Activated T-cell treated with anti-CD3 and anti-CD28 coated beads, Interleukin-2, amount 50 U/mL, for 72 hours (primary cell): ENCODE results near the gene TMCO5A. TPM values are rescaled to one million over a fixed set of nuclear protein-coding genes. Genes with fewer than 3 reads are reported as not detected.
A peak's percentile ranks its signal among the peaks of the same experiment; 100 is the strongest.
"Not testable (repeated sequence)": the region's sequence is repeated elsewhere in the genome, so short reads cannot be mapped to it uniquely, and the experiment has no call there.

Experiments
- ATAC-seq, 2 donors: fragments of 150-1000 bp; cut with Tn5 transposase; replicated peaks in 1 of 2; 2 replicates each; pipeline ENCODE4 v1.10.0; 2021; ENCODE audit warnings: moderate library complexity in 2 of 2, mild to moderate bottlenecking in 1 of 2
- DNase-seq, 2 donors: peaks; one replicate each; pipeline ENCODE4 v3.0.0; 2021 to 2022; ENCODE audit warnings: mixed read lengths in 1 of 2
- H3K27ac Mint-ChIP-seq: one replicate; pipeline ENCODE4 v1.8.0; 2022; ENCODE audit warnings: mild to moderate bottlenecking, moderate library complexity, mixed read lengths
- H3K27me3 Mint-ChIP-seq: one replicate; pipeline ENCODE4 v1.8.0; 2022; ENCODE audit warnings: low read depth, mixed read lengths
- H3K36me3 Mint-ChIP-seq, 2 donors: one replicate each; pipeline ENCODE4 v1.8.0; 2022; ENCODE audit warnings: mixed read lengths in 2 of 2, mild to moderate bottlenecking in 1 of 2; ENCODE audit not compliant: insufficient read depth in 2 of 2
- H3K4me1 Mint-ChIP-seq: one replicate; pipeline ENCODE4 v1.8.0; 2022; ENCODE audit warnings: low read depth, mixed read lengths
- H3K4me3 Mint-ChIP-seq, 2 donors: one replicate each; pipeline ENCODE4 v1.8.0; 2022; ENCODE audit warnings: mild to moderate bottlenecking in 2 of 2, mixed read lengths in 2 of 2, moderate library complexity in 2 of 2
- H3K9me3 Mint-ChIP-seq, 2 donors: one replicate each; pipeline ENCODE4 v1.8.0; 2022; ENCODE audit warnings: mixed read lengths in 2 of 2
- total RNA-seq, 2 donors: library from RNA; stranded (reverse); gene quantifications; one replicate each; pipeline ENCODE4 v1.2.3, GENCODE V29; 2022

The TMCO5A gene
- total RNA-seq, 2 donors from 2014 or later: not detected

- ATAC-seq: no peak
- no peak overlapping the region for H3K27ac Mint-ChIP-seq
- H3K4me3 Mint-ChIP-seq: no peak overlapping the region
- H3K36me3 Mint-ChIP-seq: no peaks in the 10 kb centered on the region
- DNase-seq: no peak
- peaks cover 0 to 4% of the 10 kb centered on the region in 2 donors for H3K9me3 Mint-ChIP-seq
- no peaks in the 10 kb centered on the region for H3K27me3 Mint-ChIP-seq
- no peaks in the 10 kb centered on the region for H3K4me1 Mint-ChIP-seq
Measured at GRCh38 chr15:37929238-37929637, 5.2 kb upstream of the TMCO5A start.

GRCh38 chr15:37931321-37931720, 3.1 kb upstream of the TMCO5A start:
- no peak for DNase-seq
- H3K4me1 Mint-ChIP-seq: no peaks in the 10 kb centered on the region
- peaks cover 0 to 4% of the 10 kb centered on the region in 2 donors for H3K9me3 Mint-ChIP-seq
- no peak for ATAC-seq
- H3K27me3 Mint-ChIP-seq: peaks cover 4% of the 10 kb centered on the region
- H3K27ac Mint-ChIP-seq: no peak overlapping the region
- no peak overlapping the region for H3K4me3 Mint-ChIP-seq
- H3K36me3 Mint-ChIP-seq: no peaks in the 10 kb centered on the region

- Mint-ChIP-seq H3K4me3 (no peak overlapping the region), H3K27ac (no peak overlapping the region), H3K4me1 (no peaks in the 10 kb centered on the region), H3K27me3 (peaks cover 9% of the 10 kb centered on the region), H3K36me3 (no peaks in the 10 kb centered on the region), H3K9me3 (peaks cover 0 to 7% of the 10 kb centered on the region in 2 donors)
- ATAC-seq: no peak
- DNase-seq: no peak
Measured at GRCh38 chr15:37931868-37932267, 2.6 kb upstream of the TMCO5A start.

GRCh38 chr15:37932549-37932948, 1.9 kb upstream of the TMCO5A start:
- H3K27me3 Mint-ChIP-seq: peaks cover 11% of the 10 kb centered on the region
- H3K27ac Mint-ChIP-seq: no peak overlapping the region
- no peaks in the 10 kb centered on the region for H3K36me3 Mint-ChIP-seq
- H3K4me3 Mint-ChIP-seq: no peak overlapping the region
- no peaks in the 10 kb centered on the region for H3K4me1 Mint-ChIP-seq
- DNase-seq: no peak
- ATAC-seq: no peak
- H3K9me3 Mint-ChIP-seq: peaks cover 0 to 7% of the 10 kb centered on the region in 2 donors

- ATAC-seq: no peak
- DNase-seq: no peak
- Mint-ChIP-seq H3K9me3 (peaks cover 0 to 5% of the 10 kb centered on the region in 2 donors), H3K27me3 (peaks cover 11% of the 10 kb centered on the region), H3K27ac (no peak overlapping the region), H3K36me3 (no peaks in the 10 kb centered on the region), H3K4me1 (no peaks in the 10 kb centered on the region), H3K4me3 (no peak overlapping the region)
Measured at GRCh38 chr15:37933666-37934065, 774 bp upstream of the TMCO5A start.

GRCh38 chr15:37940876-37941275, 6.4 kb downstream of the TMCO5A start:
- Mint-ChIP-seq H3K27me3 (peaks cover 11% of the 10 kb centered on the region), H3K27ac (no peak overlapping the region), H3K4me3 (no peak overlapping the region), H3K4me1 (no peaks in the 10 kb centered on the region), H3K36me3 (no peaks in the 10 kb centered on the region), H3K9me3 (peaks cover 0 to 3% of the 10 kb centered on the region in 2 donors)
- no peak for ATAC-seq
- DNase-seq: no peak

- Mint-ChIP-seq H3K9me3 (no peaks in the 10 kb centered on the region), H3K4me1 (no peaks in the 10 kb centered on the region), H3K27ac (no peak overlapping the region), H3K4me3 (no peak overlapping the region), H3K27me3 (peaks cover 2% of the 10 kb centered on the region), H3K36me3 (no peaks in the 10 kb centered on the region)
- ATAC-seq: no peak
- no peak for DNase-seq
Measured at GRCh38 chr15:37941779-37942178, 7.3 kb downstream of the TMCO5A start.

- DNase-seq (no peak), ATAC-seq (no peak)
- H3K27ac Mint-ChIP-seq: no peak overlapping the region
- H3K36me3 Mint-ChIP-seq: peaks cover 0 to 3% of the 10 kb centered on the region in 2 donors
- no peaks in the 10 kb centered on the region for H3K4me1 Mint-ChIP-seq
- H3K4me3 Mint-ChIP-seq: no peak overlapping the region
- peaks cover 0 to 3% of the 10 kb centered on the region in 2 donors for H3K9me3 Mint-ChIP-seq
- H3K27me3 Mint-ChIP-seq: no peaks in the 10 kb centered on the region
Measured at GRCh38 chr15:37951999-37952398, 17.6 kb downstream of the TMCO5A start.

GRCh38 chr15:37960742-37961141, 26.3 kb downstream of the TMCO5A start:
- not testable (repeated sequence) for H3K27me3 Mint-ChIP-seq, H3K4me3 Mint-ChIP-seq, H3K27ac Mint-ChIP-seq

GRCh38 chr15:37967788-37968187, 33.3 kb downstream of the TMCO5A start:
- H3K36me3 Mint-ChIP-seq: no peaks in the 10 kb centered on the region
- no peak overlapping the region for H3K27ac Mint-ChIP-seq
- ATAC-seq: no peak
- H3K9me3 Mint-ChIP-seq: peaks cover 2 to 3% of the 10 kb centered on the region in 2 donors
- no peaks in the 10 kb centered on the region for H3K4me1 Mint-ChIP-seq
- no peaks in the 10 kb centered on the region for H3K27me3 Mint-ChIP-seq
- no peak for DNase-seq
- H3K4me3 Mint-ChIP-seq: no peak overlapping the region

More at GRCh38 chr15:37960742-37961141, 26.3 kb downstream of the TMCO5A start:
- not testable (repeated sequence) for H3K9me3 Mint-ChIP-seq, H3K4me1 Mint-ChIP-seq, H3K36me3 Mint-ChIP-seq, DNase-seq, ATAC-seq

- no peak for DNase-seq
- no peaks in the 10 kb centered on the region for H3K4me1 Mint-ChIP-seq
- H3K36me3 Mint-ChIP-seq: no peaks in the 10 kb centered on the region
- H3K4me3 Mint-ChIP-seq: no peak overlapping the region
- H3K27ac Mint-ChIP-seq: no peak overlapping the region
- peaks cover 0 to 2% of the 10 kb centered on the region in 2 donors for H3K9me3 Mint-ChIP-seq
- no peaks in the 10 kb centered on the region for H3K27me3 Mint-ChIP-seq
- no peak for ATAC-seq
Measured at GRCh38 chr15:37973856-37974255, 39.4 kb downstream of the TMCO5A start.

- no peak for ATAC-seq
- Mint-ChIP-seq H3K27ac (no peak overlapping the region), H3K4me3 (no peak overlapping the region), H3K27me3 (no peaks in the 10 kb centered on the region), H3K36me3 (no peaks in the 10 kb centered on the region), H3K4me1 (no peaks in the 10 kb centered on the region), H3K9me3 (peaks cover 0 to 2% of the 10 kb centered on the region in 2 donors)
- DNase-seq: no peak
Measured at GRCh38 chr15:37978231-37978630, 43.8 kb downstream of the TMCO5A start.

- Mint-ChIP-seq H3K4me1 (no peaks in the 10 kb centered on the region), H3K4me3 (no peak overlapping the region), H3K9me3 (no peaks in the 10 kb centered on the region), H3K27ac (no peak overlapping the region), H3K36me3 (no peaks in the 10 kb centered on the region), H3K27me3 (no peaks in the 10 kb centered on the region)
- DNase-seq: no peak
- ATAC-seq: no peak
Measured at GRCh38 chr15:37979671-37980409, 45.4 kb downstream of the TMCO5A start.

- no peaks in the 10 kb centered on the region for H3K36me3 Mint-ChIP-seq
- no peaks in the 10 kb centered on the region for H3K27me3 Mint-ChIP-seq
- H3K27ac Mint-ChIP-seq: peak overlapping the region; percentile 20
- H3K9me3 Mint-ChIP-seq: no peaks in the 10 kb centered on the region
- no peak overlapping the region for H3K4me3 Mint-ChIP-seq
- no peaks in the 10 kb centered on the region for H3K4me1 Mint-ChIP-seq
- DNase-seq (no peak), ATAC-seq (no peak)
Measured at GRCh38 chr15:37981201-37981600, 46.8 kb downstream of the TMCO5A start.
